GM12892 (cell line): ENCODE data around the gene MICAL2.
"Not testable (repeated sequence)": the region's sequence is repeated elsewhere in the genome, so short reads cannot be mapped to it uniquely, and the experiment has no call there.

Experiments used
- DNase-seq: peaks from one replicate; pipeline ENCODE4 v3.0.0; 2011; ENCODE audit not compliant: insufficient read length
- FAIRE-seq: peaks from 2 replicates; lab custom pipeline; 2011; peaks lifted over from hg19 to GRCh38; lab: Jason Lieb, UNC
- POLR2A ChIP-seq: IDR thresholded peaks from 2 replicates; pipeline ENCODE4 v1.6.1; 2011; ENCODE audit warnings: low read depth, low read length, control low read depth
- POLR2AphosphoS5 ChIP-seq: IDR thresholded peaks from 2 replicates; pipeline ENCODE4 v1.6.1; 2011; ENCODE audit warnings: low read depth, low read length, control low read depth
- TAF1 ChIP-seq: IDR thresholded peaks from 2 replicates; pipeline ENCODE4 v1.6.1; 2011; ENCODE audit warnings: low read depth, mild to moderate bottlenecking, control low read depth, low read length, borderline replicate concordance

The MICAL2 gene

GRCh38 chr11:12143461-12144258 lies 33.3 kb downstream of the MICAL2 start:
- DNase-seq: no peak
- no peak for FAIRE-seq
- TF ChIP-seq TAF1: no peak
- TF ChIP-seq POLR2A: no peak
- no peak for TF ChIP-seq POLR2AphosphoS5

DNA sequence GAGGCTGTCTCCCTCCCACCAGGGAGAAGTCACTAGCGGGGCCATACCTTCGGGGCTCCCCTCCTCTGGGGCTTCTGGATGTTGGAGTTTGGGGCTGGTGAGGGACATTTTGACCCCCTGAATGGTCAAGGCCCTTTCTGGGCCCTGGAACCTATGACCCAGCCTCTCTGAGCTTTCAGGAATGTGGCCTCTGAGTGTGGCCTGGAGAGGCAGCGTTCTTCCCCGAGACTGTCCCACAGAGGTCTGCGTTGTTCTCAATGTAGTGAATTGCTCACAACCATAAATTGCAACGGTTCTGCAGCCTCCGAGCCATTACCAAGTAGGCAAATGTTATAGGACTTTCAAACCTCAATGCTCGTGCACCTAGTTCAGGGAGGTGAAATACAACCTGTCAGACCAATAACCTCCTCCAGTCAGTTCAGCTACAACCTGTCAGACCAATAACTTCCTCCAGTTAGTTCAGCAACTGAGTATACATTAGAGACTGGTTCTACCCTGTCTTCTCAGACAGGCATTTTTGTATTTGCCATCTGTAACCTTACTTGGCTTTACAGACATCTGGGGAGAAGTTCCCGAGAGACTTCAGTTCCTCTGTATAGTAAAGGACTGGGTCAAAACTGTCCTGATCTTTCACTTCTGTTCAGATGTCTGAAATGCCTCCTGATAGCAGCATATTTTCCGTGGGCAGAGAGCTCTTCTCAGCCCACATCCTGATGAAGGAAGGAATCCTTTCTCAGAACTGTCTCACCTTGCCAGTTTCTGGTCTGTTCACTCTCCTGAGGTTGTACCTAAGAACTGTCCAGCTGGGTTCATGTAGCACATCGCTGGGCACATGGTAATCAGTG lies 34.2 kb downstream of the MICAL2 start:
- no peak for FAIRE-seq
- DNase-seq: no peak
- TF ChIP-seq POLR2AphosphoS5: no peak
- no peak for TF ChIP-seq TAF1
- TF ChIP-seq POLR2A: no peak

DNA sequence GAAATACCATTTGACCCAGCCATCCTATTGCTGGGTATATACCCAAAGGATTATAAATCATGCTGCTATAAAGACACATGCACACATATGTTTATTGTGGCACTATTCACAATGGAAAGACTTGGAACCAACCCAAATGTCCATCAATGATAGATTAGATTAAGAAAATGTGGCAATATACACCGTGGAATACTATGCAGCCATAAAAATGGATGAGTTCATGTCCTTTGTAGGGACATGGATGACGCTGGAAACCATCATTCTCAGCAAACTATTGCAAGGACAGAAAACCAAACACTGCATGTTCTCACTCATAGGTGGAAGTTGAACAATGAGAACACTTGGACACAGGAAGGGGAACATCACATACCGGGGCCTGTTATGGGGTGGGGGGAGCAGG lies 36.3 kb downstream of the MICAL2 start:
- DNase-seq, FAIRE-seq: not testable (repeated sequence)

- TF ChIP-seq POLR2A (no peak), POLR2AphosphoS5 (no peak), TAF1 (no peak)
- no peak for FAIRE-seq
- no peak for DNase-seq
These were observed 37.4 kb downstream of the MICAL2 start for GRCh38 chr11:12147827-12148226.

DNA sequence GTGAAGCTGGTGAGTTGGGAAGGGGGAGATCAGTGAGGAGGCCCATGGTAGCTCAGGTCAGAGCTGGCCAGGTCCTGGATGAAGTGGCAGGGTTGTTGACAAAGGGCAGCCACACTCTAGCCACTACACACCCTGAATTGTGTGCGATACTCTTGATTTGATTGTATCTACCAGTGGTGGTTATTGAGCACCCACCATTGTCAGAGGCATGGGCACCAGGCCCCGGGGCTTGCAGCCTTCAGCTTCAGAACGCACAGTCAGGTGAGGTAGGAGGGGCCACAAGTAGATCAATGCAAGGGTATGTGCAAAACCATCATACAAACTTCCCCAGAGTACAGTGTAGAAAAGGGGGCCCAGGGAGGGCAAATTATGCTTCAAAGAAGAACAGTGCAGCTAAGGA lies 38.1 kb downstream of the MICAL2 start:
- DNase-seq: no peak
- TF ChIP-seq POLR2AphosphoS5 (no peak), TAF1 (no peak), POLR2A (no peak)
- FAIRE-seq: no peak

DNA sequence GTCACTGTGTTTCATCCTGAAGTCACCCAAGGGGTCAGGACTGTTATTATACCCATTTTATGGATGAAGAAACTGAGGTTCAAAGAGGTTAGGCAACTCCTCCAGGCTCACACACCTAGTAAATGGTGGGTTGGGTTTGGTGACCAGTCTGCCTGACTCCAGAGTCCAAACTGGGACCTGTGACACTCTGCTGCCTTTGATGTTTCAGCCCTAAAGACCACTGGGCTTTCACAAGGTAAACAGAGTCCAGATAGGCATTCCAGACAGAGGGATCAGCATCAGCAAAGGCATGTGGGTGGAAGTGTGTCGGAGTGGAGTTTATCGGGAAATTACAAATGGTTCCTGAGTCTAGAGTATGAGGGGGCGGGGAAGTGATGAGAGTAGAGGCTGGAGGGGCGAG lies 38.5 kb downstream of the MICAL2 start:
- FAIRE-seq (no peak), DNase-seq (no peak)
- TF ChIP-seq TAF1: no peak
- TF ChIP-seq POLR2A: no peak
- TF ChIP-seq POLR2AphosphoS5: no peak

DNA sequence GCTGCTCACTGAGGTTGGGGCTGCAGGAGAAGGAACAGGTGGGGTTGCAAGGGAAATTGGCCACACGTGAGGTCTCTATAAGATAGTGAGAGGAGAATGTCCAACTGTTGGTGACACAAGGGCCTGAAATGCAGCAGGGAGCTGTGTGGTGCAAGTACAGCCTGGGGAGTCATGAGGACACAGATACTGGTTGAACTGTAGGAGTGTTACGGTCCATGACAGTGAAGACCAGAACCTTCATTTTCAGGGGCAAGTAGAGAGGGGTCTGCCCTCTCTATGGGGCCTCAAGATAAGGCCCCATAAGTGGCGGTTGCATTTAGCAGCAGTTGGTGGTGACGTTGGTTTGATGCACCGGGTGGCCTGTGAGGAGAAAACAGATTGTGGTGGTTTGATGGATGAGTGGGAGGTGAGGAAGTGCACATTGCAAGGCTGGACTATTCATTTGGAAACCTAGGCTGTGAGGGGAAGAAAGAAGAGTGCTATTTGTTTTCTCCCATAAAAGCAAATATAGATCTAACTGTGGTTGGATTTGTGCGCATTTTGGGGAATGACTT lies 39.4 kb downstream of the MICAL2 start:
- no peak for FAIRE-seq

DNA sequence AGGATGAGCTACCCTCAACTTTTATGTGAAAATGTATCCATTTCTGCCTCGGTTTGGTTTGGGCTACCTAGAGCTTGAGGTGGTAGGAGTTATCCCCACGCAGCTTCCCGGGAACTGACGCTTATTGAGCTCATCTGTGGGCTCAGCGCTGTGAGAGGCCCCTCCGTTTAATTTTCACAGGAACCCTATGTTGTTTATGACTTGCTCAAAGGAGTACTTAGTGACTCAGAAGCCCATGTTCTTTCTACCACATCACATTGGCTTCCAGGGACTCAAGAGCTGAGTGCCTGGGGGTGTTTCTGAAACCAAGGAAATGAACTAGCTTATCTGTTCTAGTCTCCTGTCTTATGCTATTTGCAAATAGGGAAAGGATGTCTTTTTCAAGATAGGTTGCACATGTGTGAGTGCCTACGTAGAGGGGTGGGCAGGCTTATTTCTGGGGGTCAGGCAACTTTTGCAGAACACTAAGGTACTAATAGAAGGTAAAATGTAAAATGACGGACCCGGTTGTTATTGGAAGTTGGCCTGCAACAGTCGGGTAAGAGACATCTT lies 40.5 kb downstream of the MICAL2 start:
- FAIRE-seq (no peak), DNase-seq (no peak)
- no peak for TF ChIP-seq POLR2A
- TF ChIP-seq POLR2AphosphoS5: no peak
- no peak for TF ChIP-seq TAF1

More for the DNA sequence above, 39.4 kb downstream of the MICAL2 start:
- DNase-seq: no peak
- no peak for TF ChIP-seq POLR2A
- no peak for TF ChIP-seq POLR2AphosphoS5
- TF ChIP-seq TAF1: no peak

DNA sequence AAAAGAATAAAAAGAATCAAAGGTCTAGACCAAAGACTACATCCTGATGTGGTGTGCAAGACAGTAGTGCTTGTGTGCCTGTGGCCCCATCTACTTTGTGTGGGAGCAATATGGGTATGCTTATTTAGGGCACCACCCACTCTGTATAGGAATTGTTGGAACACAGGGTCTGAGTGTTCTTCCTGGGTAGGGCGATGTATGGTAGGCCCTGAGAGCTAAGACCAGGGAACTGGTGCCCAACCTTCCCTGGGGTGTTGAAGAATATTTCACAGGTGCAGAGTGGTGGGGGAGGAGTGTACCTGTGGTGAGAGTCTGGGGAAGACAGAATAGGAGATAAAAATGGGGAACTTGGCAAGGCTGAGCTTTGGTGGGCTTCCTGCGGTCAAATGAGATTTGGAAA lies 41.9 kb downstream of the MICAL2 start:
- DNase-seq: no peak
- no peak for TF ChIP-seq POLR2A
- TF ChIP-seq POLR2AphosphoS5: no peak
- TF ChIP-seq TAF1: no peak
- no peak for FAIRE-seq

DNA sequence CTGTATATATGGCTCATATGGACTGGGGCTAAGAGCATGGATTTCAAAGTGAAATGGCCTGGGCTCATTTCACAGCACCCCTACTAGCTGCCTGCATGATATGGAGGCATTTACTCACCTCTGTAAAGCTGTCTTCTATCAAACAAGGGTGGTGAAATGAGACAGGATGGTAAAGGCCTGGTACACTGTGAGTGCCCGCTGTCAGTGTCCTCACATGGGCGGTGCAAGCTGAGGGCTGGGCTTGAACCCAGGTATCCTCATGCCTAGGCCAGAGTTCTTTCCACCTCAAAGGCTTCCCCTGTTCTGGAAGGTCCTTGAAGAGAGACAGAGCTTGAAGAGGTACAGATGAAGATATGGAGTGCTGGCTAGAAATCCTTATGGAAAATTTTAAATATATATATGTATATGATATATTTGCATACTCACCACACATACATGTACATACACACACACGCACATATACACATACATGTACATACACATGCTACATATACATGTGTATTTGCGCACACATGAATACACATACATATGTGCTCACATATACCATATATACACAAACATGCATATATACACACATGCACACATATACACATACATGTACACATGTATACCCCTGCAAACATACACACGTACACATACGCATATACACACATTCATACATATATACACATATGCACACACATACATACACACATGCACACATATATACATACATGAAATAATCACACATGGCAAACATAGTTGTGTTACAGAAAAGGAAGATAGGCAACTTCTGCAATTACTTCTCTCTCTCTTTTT lies 44.7 kb downstream of the MICAL2 start:
- DNase-seq (no peak), FAIRE-seq (no peak)
- TF ChIP-seq TAF1 (no peak), POLR2AphosphoS5 (no peak), POLR2A (no peak)

GRCh38 chr11:12155696-12156095 lies 45.3 kb downstream of the MICAL2 start:
- DNase-seq (no peak), FAIRE-seq (no peak)
- TF ChIP-seq POLR2AphosphoS5 (no peak), POLR2A (no peak), TAF1 (no peak)
